ENCODE results near the gene GALNT16. TPM values are rescaled to one million over a fixed set of nuclear protein-coding genes. Genes with fewer than 3 reads are reported as not detected.
A peak's percentile ranks its signal among the peaks of the same experiment; 100 is the strongest.

The GALNT16 gene
- total RNA-seq, 4 donors from 2014 or later, result 2.1 to 35.9 (median 11.5) TPM

DNA sequence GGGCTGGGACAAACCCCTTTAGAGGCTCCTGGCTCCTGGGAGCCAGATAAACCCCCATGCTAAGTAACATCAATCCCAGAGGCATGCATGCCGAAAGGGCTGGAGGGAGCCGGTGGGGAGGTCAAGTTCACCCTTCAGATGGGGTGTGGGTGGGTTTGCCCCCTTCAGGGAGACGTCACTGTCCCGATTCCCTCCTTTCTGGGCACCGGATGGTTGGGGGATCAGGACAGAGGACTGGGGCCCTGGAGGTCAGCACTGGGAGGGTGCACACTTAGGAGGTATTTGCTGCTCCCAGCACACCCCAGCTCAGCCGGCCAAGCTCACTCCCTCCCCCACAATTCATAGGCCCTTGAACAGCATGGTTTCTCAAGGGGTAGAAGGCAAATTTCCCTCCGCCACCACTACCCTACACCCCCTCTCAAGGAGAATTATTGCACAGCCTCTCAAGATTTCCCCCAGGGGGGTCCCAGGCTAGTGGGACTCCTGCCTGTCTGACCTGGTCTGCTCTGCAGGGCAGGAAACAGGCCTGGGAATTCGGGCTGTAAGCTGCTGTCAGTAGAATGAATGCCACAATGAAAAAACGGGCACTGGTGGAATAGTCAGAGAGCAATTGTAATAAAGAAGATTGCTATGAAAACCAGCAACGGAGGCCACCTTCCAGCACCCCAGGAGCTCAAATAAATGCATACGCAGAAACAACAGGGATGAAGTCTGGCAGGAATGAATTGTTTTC lies 63.5 kb downstream of the GALNT16 start:
- Histone ChIP-seq H3K4me1 (no peaks in the 10 kb centered on the region), H3K27ac (no peak overlapping the region), H3K9me3 (no peaks in the 10 kb centered on the region), H3K36me3 (no peaks in the 10 kb centered on the region), H3K27me3 (no peaks in the 10 kb centered on the region), H3K4me3 (no peak overlapping the region)
- intact Hi-C loops (cut with DNase I; ENCODE audit: low total_unique reads), result no loop called here
- TF ChIP-seq, protein P1, sequence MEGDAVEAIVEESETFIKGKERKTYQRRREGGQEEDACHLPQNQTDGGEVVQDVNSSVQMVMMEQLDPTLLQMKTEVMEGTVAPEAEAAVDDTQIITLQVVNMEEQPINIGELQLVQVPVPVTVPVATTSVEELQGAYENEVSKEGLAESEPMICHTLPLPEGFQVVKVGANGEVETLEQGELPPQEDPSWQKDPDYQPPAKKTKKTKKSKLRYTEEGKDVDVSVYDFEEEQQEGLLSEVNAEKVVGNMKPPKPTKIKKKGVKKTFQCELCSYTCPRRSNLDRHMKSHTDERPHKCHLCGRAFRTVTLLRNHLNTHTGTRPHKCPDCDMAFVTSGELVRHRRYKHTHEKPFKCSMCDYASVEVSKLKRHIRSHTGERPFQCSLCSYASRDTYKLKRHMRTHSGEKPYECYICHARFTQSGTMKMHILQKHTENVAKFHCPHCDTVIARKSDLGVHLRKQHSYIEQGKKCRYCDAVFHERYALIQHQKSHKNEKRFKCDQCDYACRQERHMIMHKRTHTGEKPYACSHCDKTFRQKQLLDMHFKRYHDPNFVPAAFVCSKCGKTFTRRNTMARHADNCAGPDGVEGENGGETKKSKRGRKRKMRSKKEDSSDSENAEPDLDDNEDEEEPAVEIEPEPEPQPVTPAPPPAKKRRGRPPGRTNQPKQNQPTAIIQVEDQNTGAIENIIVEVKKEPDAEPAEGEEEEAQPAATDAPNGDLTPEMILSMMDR (IDR thresholded peaks at IDR 0.05), result no peak
- no peak for TF ChIP-seq POLR2A (IDR thresholded peaks at IDR 0.05)
- peak; percentile 5 to 10 for DNase-seq

DNA sequence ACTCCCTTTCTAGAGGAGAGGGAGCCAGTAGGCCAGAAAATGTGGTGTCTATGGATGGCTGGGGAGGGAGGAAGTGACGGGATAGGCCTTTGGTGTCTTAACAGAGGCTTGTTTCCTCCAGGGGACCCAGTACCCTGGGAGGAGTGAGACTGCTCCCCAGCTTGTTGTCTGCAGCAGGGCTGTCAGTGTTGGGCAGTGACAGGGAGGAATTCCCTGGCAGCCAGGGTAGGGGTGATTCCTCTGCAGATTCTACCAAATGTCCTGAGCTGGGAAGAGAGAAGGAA lies 64.0 kb downstream of the GALNT16 start:
- H3K9me3 ChIP-seq, result no peaks in the 10 kb centered on the region
- DNase-seq, result no peak
- TF ChIP-seq, protein P1 (IDR thresholded peaks at IDR 0.05), result no peak
- no peak for TF ChIP-seq POLR2A (IDR thresholded peaks at IDR 0.05)

DNA sequence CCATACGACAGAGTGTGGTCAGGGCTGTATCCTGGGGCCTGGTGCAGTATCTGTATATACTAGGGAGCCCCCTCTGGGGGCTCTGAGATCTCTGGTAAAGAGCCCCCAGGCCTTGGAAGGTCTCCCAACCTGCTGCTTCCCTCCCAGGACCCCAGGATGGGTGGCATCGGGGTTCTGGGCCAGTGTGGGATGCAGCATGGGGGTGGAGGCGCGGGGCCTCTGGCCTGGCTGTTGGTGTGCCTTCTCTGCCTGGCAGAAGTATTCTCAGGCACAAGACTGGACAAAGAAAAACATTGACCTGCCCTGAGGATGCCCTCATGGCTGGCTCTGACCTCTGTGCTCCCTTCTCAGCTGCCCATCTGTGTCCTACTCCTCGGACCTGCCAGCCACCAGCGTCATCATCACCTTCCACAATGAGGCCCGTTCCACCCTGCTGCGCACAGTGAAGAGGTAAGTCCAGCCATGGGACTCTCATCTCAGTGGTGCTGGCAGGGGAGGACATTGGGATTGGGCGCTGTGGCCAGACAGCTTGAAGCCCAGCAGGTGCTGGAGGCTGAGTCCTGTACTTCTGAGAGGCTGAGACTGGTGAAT lies 64.5 kb downstream of the GALNT16 start:
- Histone ChIP-seq H3K9me3 (no peaks in the 10 kb centered on the region), H3K36me3 (no peaks in the 10 kb centered on the region), H3K4me3 (no peak overlapping the region), H3K27me3 (no peaks in the 10 kb centered on the region), H3K27ac (no peak overlapping the region), H3K4me1 (no peaks in the 10 kb centered on the region)
- DNase-seq, result peak; percentile 6
- TF ChIP-seq POLR2A (IDR thresholded peaks at IDR 0.05), result no peak
- TF ChIP-seq, protein P1 (IDR thresholded peaks at IDR 0.05), result no peak
- intact Hi-C loops (cut with DNase I; ENCODE audit: low total_unique reads), result no loop called here

More for the DNA sequence above, 64.0 kb downstream of the GALNT16 start:
- Histone ChIP-seq H3K27me3 (no peaks in the 10 kb centered on the region), H3K4me1 (no peaks in the 10 kb centered on the region), H3K36me3 (no peaks in the 10 kb centered on the region), H3K27ac (no peak overlapping the region), H3K4me3 (no peak overlapping the region)
- intact Hi-C loops (cut with DNase I; ENCODE audit: low total_unique reads), result no loop called here

DNA sequence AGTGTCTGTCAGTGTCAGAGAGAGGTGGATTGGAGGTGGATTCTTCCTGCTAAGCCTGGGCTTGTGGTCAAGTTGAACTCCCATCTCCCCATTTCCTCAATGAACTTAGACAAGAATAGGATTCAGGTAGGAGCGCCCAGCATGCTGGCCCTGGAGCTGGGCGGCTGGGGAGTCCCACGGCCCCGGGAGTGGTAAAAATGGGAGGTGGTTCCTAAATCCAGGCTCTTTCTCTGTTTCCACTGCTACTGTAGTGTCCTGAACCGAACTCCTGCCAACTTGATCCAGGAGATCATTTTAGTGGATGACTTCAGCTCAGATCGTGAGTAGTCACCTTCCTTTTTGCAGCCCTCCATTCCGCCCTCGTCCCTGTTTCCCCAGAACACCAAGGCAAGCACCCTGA lies 65.1 kb downstream of the GALNT16 start:
- TF ChIP-seq, protein P1 (IDR thresholded peaks at IDR 0.05), result no peak
- no peak for TF ChIP-seq POLR2A (IDR thresholded peaks at IDR 0.05)
- intact Hi-C loops (cut with DNase I; ENCODE audit: low total_unique reads), result no loop called here
- no peak overlapping the region for H3K27ac ChIP-seq
- no peaks in the 10 kb centered on the region for H3K4me1 ChIP-seq
- no peaks in the 10 kb centered on the region for H3K9me3 ChIP-seq
- no peaks in the 10 kb centered on the region for H3K36me3 ChIP-seq
- no peak for DNase-seq
- no peak overlapping the region for H3K4me3 ChIP-seq
- no peaks in the 10 kb centered on the region for H3K27me3 ChIP-seq

DNA sequence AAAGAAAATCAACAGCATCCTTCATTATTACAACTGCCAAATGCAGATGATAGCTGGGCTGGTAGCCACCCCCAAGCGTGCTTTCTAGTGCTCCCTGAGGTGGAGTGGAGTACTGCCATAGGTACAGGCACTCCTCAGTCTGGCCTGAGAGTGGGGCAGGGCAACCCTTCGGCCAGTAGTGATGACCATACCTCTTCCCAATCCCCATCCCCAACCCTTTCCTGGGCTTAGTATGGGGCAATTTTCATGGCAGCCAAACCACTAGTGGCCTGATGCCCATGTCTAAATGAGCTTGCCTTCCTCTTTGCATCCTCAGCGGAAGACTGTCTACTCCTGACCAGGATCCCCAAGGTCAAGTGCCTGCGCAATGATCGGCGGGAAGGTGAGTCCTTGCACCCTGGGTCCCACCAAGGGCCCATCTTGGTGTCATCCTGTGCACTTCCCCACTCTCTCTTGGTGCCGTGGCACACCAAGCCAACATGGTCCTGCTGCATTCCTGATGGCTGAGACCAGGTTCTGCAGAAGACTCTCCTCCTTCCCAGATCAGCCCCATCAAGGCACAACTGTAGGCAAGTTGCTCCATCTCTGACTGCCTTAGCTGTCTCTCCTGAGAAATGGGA lies 65.8 kb downstream of the GALNT16 start:
- Histone ChIP-seq H3K4me3 (no peak overlapping the region), H3K4me1 (no peaks in the 10 kb centered on the region), H3K27me3 (no peaks in the 10 kb centered on the region), H3K36me3 (no peaks in the 10 kb centered on the region), H3K9me3 (no peaks in the 10 kb centered on the region), H3K27ac (no peak overlapping the region)
- no peak for TF ChIP-seq POLR2A (IDR thresholded peaks at IDR 0.05)
- TF ChIP-seq, protein P1 (IDR thresholded peaks at IDR 0.05), result no peak
- peak; percentile 5 to 7 for DNase-seq
- intact Hi-C loops (cut with DNase I; ENCODE audit: low total_unique reads), result no loop called here
